H1 (cell line): Measurements from ENCODE around the gene CTAGE1. TPM values are rescaled to one million over a fixed set of nuclear protein-coding genes. Genes with fewer than 3 reads are reported as not detected.

Experiments used
- CTCF ChIA-PET: fragments of 300-600 bp; sonication (Branson Sonifier 250); formaldehyde crosslinking; loops from one replicate; lab custom pipeline; 2021; ENCODE audit not compliant: partially characterized antibody; lab: Charles Lee
- POLR2A ChIA-PET: fragments of 300-600 bp; sonication (Branson Sonifier 250); formaldehyde crosslinking; loops from one replicate; lab custom pipeline; 2021; ENCODE audit warnings: inconsistent platforms; ENCODE audit not compliant: partially characterized antibody; lab: Charles Lee
- DNase-seq, 2 experiments: peaks; one replicate each; pipeline versions ENCODE4 v3.0.0 to v3.0.0-alpha.2; 2010 to 2022; ENCODE audit warnings: low spot score in 2 of 2, low read depth in 1 of 2, mixed read lengths in 1 of 2
- FAIRE-seq: peaks from 2 replicates; lab custom pipeline; 2011; peaks lifted over from hg19 to GRCh38; lab: Jason Lieb, UNC
- H2AFZ ChIP-seq: 2 replicates; pipeline ENCODE4 v1.8.1; 2012; ENCODE audit warnings: low read length, inconsistent platforms
- H2AK5ac ChIP-seq: 2 replicates; pipeline ENCODE4 v1.6.1; 2013; ENCODE audit warnings: low read depth, low read length
- H2BK120ac ChIP-seq: replicated peaks from 2 replicates; pipeline ENCODE3; 2013; ENCODE audit warnings: low read depth, low read length, inconsistent platforms
- H2BK12ac ChIP-seq: 2 replicates; pipeline ENCODE4 v1.6.1; 2013; ENCODE audit warnings: low read depth, low read length
- H2BK15ac ChIP-seq: 2 replicates; pipeline ENCODE4 v1.6.1; 2013; ENCODE audit warnings: low read length
- H2BK20ac ChIP-seq: 2 replicates; pipeline ENCODE4 v1.6.1; 2013; ENCODE audit warnings: low read length
- H2BK5ac ChIP-seq: 2 replicates; pipeline ENCODE4 v1.6.1; 2013; ENCODE audit warnings: low read depth, low read length
- H3K14ac ChIP-seq: 2 replicates; pipeline ENCODE4 v1.6.1; 2013; ENCODE audit warnings: inconsistent platforms; ENCODE audit not compliant: insufficient read length
- H3K18ac ChIP-seq: 2 replicates; pipeline ENCODE4 v1.6.1; 2013; ENCODE audit warnings: low read length; ENCODE audit errors: extremely low read depth
- H3K23ac ChIP-seq: 2 replicates; pipeline ENCODE4 v1.6.1; 2013; ENCODE audit warnings: inconsistent platforms; ENCODE audit not compliant: insufficient read length
- H3K23me2 ChIP-seq: 2 replicates; pipeline ENCODE4 v1.6.1; 2013; ENCODE audit warnings: low read depth, low read length
- H3K27ac ChIP-seq: 2 replicates; pipeline ENCODE4 v1.6.1; 2011; ENCODE audit warnings: low read depth, low read length, inconsistent platforms
- H3K27me3 ChIP-seq, 4 experiments: replicated peaks in 1 of 4; 1 replicate in 1 of 4; 2 replicates in 3 of 4; pipeline versions ENCODE4 v1.6.1 to v1.8.1; 2011 to 2013; ENCODE audit warnings: low read length in 3 of 4, mild to moderate bottlenecking in 3 of 4, inconsistent platforms in 2 of 4, mixed read lengths in 2 of 4, moderate library complexity in 1 of 4; ENCODE audit not compliant: control insufficient read depth in 3 of 4, insufficient read depth in 3 of 4; ENCODE audit errors: extremely low read depth in 1 of 4
- H3K36me3 ChIP-seq, 4 experiments: 2 replicates each; pipeline versions ENCODE4 v1.6.1 to v1.8.1; 2011 to 2013; ENCODE audit warnings: mild to moderate bottlenecking in 4 of 4, low read length in 3 of 4, moderate library complexity in 2 of 4, control low read depth in 1 of 4, inconsistent platforms in 1 of 4; ENCODE audit not compliant: insufficient read depth in 4 of 4, control insufficient read depth in 2 of 4
- H3K4ac ChIP-seq: replicated peaks from 2 replicates; pipeline ENCODE3; 2013; ENCODE audit warnings: low read length, low read depth, mixed read lengths, inconsistent platforms; ENCODE audit not compliant: insufficient read length
- H3K4me1 ChIP-seq, 4 experiments: replicated peaks in 1 of 4; 1 replicate in 1 of 4; 2 replicates in 3 of 4; pipeline versions ENCODE4 v1.6.1 to v1.8.1; 2011 to 2013; ENCODE audit warnings: low read length in 3 of 4, inconsistent platforms in 2 of 4, mixed read lengths in 1 of 4; ENCODE audit not compliant: insufficient read depth in 4 of 4, control insufficient read depth in 3 of 4
- H3K4me2 ChIP-seq, 2 experiments: 2 replicates each; pipeline versions ENCODE4 v1.6.1 to v1.8.1; 2011 to 2013; ENCODE audit warnings: low read depth in 2 of 2, low read length in 2 of 2, control low read depth in 1 of 2, inconsistent platforms in 1 of 2, mild to moderate bottlenecking in 1 of 2; ENCODE audit not compliant: insufficient read depth in 1 of 2
- H3K4me3 ChIP-seq, 4 experiments: fragments of 200-600, 300-600 bp in 1 of 4; sonication (generic), shearing (Covaris generic), sonication (Bioruptor Twin) in 1 of 4; 2 replicates each; pipeline versions ENCODE4 v1.5.1 to v1.8.1; 2011 to 2016; ENCODE audit warnings: low read length in 4 of 4, low read depth in 3 of 4, control low read depth in 2 of 4, inconsistent platforms in 2 of 4, mild to moderate bottlenecking in 2 of 4, mixed read lengths in 1 of 4, moderate library complexity in 1 of 4; ENCODE audit not compliant: insufficient read depth in 2 of 4; ENCODE audit errors: extremely low read depth in 1 of 4
- H3K56ac ChIP-seq: replicated peaks from 2 replicates; pipeline ENCODE3; 2013; ENCODE audit warnings: low read depth, mild to moderate bottlenecking, mixed read lengths, low read length, inconsistent platforms; ENCODE audit not compliant: insufficient read length
- H3K79me1 ChIP-seq: 2 replicates; pipeline ENCODE4 v1.6.1; 2013; ENCODE audit warnings: low read depth, low read length, control low read depth
- H3K79me2 ChIP-seq, 2 experiments: 2 replicates each; pipeline versions ENCODE4 v1.6.1 to v1.8.1; 2012 to 2013; ENCODE audit warnings: low read length in 2 of 2, mild to moderate bottlenecking in 2 of 2, inconsistent platforms in 1 of 2; ENCODE audit not compliant: insufficient read depth in 2 of 2, control insufficient read depth in 1 of 2
- H3K9ac ChIP-seq, 4 experiments: replicated peaks in 1 of 4; 1 replicate in 1 of 4; 2 replicates in 3 of 4; pipeline versions ENCODE4 v1.6.1 to v1.8.1; 2011 to 2013; ENCODE audit warnings: low read depth in 3 of 4, low read length in 3 of 4, control low read depth in 2 of 4, mild to moderate bottlenecking in 2 of 4, moderate library complexity in 2 of 4, inconsistent platforms in 1 of 4; ENCODE audit errors: extremely low read depth in 1 of 4
- H3K9me3 ChIP-seq, 2 experiments: 2 replicates each; pipeline versions ENCODE4 v1.6.1 to v1.8.1; 2012 to 2013; ENCODE audit warnings: mild to moderate bottlenecking in 2 of 2, moderate library complexity in 2 of 2, control low read depth in 1 of 2, inconsistent platforms in 1 of 2, low read depth in 1 of 2, low read length in 1 of 2, mixed read lengths in 1 of 2; ENCODE audit not compliant: insufficient read depth in 2 of 2
- H4K20me1 ChIP-seq, 2 experiments: replicated peaks in 1 of 2; 2 replicates each; pipeline versions ENCODE3 to v1.8.1; 2011 to 2013; ENCODE audit warnings: inconsistent platforms in 2 of 2, low read length in 2 of 2, mild to moderate bottlenecking in 1 of 2; ENCODE audit not compliant: insufficient read depth in 2 of 2, control insufficient read depth in 1 of 2
- H4K5ac ChIP-seq: 2 replicates; pipeline ENCODE4 v1.6.1; 2013; ENCODE audit warnings: low read length, low read depth, mixed read lengths, inconsistent platforms; ENCODE audit not compliant: insufficient read length
- H4K8ac ChIP-seq: 2 replicates; pipeline ENCODE4 v1.8.0; 2013; ENCODE audit warnings: mild to moderate bottlenecking, moderate library complexity, low read length, inconsistent platforms; ENCODE audit not compliant: insufficient read depth; ENCODE audit errors: extremely low read depth
- H4K91ac ChIP-seq: replicated peaks from 2 replicates; pipeline ENCODE3; 2013; ENCODE audit warnings: low read length, mixed read lengths, inconsistent platforms; ENCODE audit not compliant: insufficient read length
- CHD1 ChIP-seq: IDR thresholded peaks from 2 replicates; pipeline ENCODE4 v1.6.1; 2012; ENCODE audit warnings: low read depth, low read length, improper control_type of control experiment
- EGR1 ChIP-seq: IDR thresholded peaks from 2 replicates; pipeline ENCODE4 v1.6.1; 2011; ENCODE audit warnings: low read depth, low read length, borderline replicate concordance
- JUND ChIP-seq: IDR thresholded peaks from 2 replicates; pipeline ENCODE4 v1.6.1; 2011; ENCODE audit warnings: mild to moderate bottlenecking, improper control_type of control experiment, low read length
- MAFK ChIP-seq: IDR thresholded peaks from 2 replicates; pipeline ENCODE4 v1.6.1; 2012; ENCODE audit warnings: low read depth, mild to moderate bottlenecking, improper control_type of control experiment, low read length
- SP1 ChIP-seq: IDR thresholded peaks from 2 replicates; pipeline ENCODE4 v1.6.1; 2011; ENCODE audit warnings: low read depth, low read length
- TEAD4 ChIP-seq: IDR thresholded peaks from 2 replicates; pipeline ENCODE4 v1.6.1; 2012; ENCODE audit warnings: low read depth, low read length, inconsistent platforms, mixed read lengths
- WGBS, 2 experiments: shearing (Covaris generic) in 1 of 2; methylation state at CpG; one replicate each; pipeline versions ENCODE4 v1.1.6 to v1.1.7; 2013 to 2015; ENCODE audit warnings: low lambda C conversion rate in 2 of 2, mixed read lengths in 2 of 2, inconsistent platforms in 1 of 2, low coverage in 1 of 2, missing lambda C conversion rate in 1 of 2; ENCODE audit not compliant: insufficient replicate concordance in 2 of 2, insufficient coverage in 1 of 2, insufficient read length in 1 of 2; ENCODE audit errors: extremely low coverage in 1 of 2, missing lambda C conversion rate in 1 of 2; 5-methylcytosine and 5-hydroxymethylcytosine counted together
- polyA plus RNA-seq, 7 experiments: library from polyadenylated mRNA; depleted of rRNA in 3 of 7; stranded (reverse) in 5 of 7; unstranded in 2 of 7; fragments of >200 nt in 5 of 7; fragments of 200-250 nt in 2 of 7; gene quantifications; 1 replicate in 5 of 7; 2 replicates in 1 of 7; 4 replicates in 1 of 7; pipeline versions ENCODE4 v1.2.1 to v1.2.3, GENCODE V29; 2011 to 2013; ENCODE audit warnings: missing spikeins in 2 of 7, mixed read lengths in 2 of 7
- total RNA-seq: library from RNA; stranded (reverse); fragmentation: NEBNext Ultra II Directional; extraction: Animal tissue kit (Norgen Biotek cat#: 25700); gene quantifications from 2 replicates; pipeline ENCODE4 v1.2.1, GENCODE V29; 2021

The CTAGE1 gene
- total and polyA plus RNA-seq, 2 of the 8 experiments (the other 6 are each of a cell fraction or from before 2014, with no cell fraction given) = not detected

DNA sequence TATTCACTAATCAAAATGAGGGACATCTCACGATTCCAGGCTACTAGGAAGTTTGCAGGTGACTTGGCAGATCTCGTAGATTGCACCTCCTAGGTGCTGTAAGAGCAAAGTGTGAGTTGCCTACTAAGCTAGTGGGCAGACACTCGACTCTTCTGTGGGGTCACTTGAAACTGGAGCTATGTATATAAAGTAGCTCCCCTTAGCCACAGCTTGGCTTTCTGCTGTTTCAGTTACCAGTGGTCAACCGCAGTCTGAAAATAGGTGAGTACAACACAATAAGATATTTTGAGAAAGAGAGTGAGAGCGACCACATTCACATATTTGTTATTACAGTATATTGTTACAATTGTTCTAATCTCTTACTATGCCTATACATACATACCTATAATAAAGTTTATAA lies 23.3 kb downstream of the CTAGE1 start:
- Histone ChIP-seq H2BK12ac (no peak overlapping the region), H4K20me1 (no peaks in the 10 kb centered on the region), H3K4me3 (no peak overlapping the region), H3K18ac (no peak overlapping the region), H2BK5ac (no peak overlapping the region), H4K5ac (no peak overlapping the region), H2BK20ac (no peak overlapping the region), H3K9me3 (no peaks in the 10 kb centered on the region), H2BK15ac (no peak overlapping the region), H3K36me3 (no peaks in the 10 kb centered on the region), H2AFZ (no peak overlapping the region), H3K14ac (no peak overlapping the region), H4K91ac (no peak overlapping the region), H2AK5ac (no peak overlapping the region), H3K4me2 (no peak overlapping the region), H3K23me2 (no peaks in the 10 kb centered on the region), H3K79me1 (no peaks in the 10 kb centered on the region), H3K27ac (no peak overlapping the region), H3K4me1 (no peaks in the 10 kb centered on the region), H3K56ac (no peak overlapping the region), H3K27me3 (no peaks in the 10 kb centered on the region), H3K4ac (no peak overlapping the region), H3K9ac (no peak overlapping the region), H3K23ac (no peak overlapping the region), H3K79me2 (no peaks in the 10 kb centered on the region), H4K8ac (no peak overlapping the region), H2BK120ac (no peak overlapping the region)
- POLR2A ChIA-PET = no interaction called here
- FAIRE-seq (no peak), DNase-seq (no peak)
- CTCF ChIA-PET = no interaction called here
- WGBS, 2 experiments = 88% methylated on average over 5 of the region's 5 CpGs; no CpG with 5 or more reads in 1 of the 2 experiments
- TF ChIP-seq CHD1 (no peak), EGR1 (no peak), JUND (no peak), TEAD4 (no peak), MAFK (no peak), SP1 (no peak)
